ENCODE data around the gene GIGYF2.

The GIGYF2 gene

GRCh38 chr2:232761301-232761907 is 64.3 kb downstream of the GIGYF2 start:
- no peak for DNase-seq (ENCODE audit: low spot score)

- no peak for DNase-seq (ENCODE audit: low spot score)
These were observed 70.7 kb downstream of the GIGYF2 start for GRCh38 chr2:232767866-232768265.

GRCh38 chr2:232770207-232770606 is 73.1 kb downstream of the GIGYF2 start:
- no peak for DNase-seq (ENCODE audit: low spot score)

- DNase-seq (ENCODE audit: low spot score), result no peak
These were observed 74.7 kb downstream of the GIGYF2 start for GRCh38 chr2:232771870-232772269.

- no peak for DNase-seq (ENCODE audit: low spot score)
These were observed 75.4 kb downstream of the GIGYF2 start for GRCh38 chr2:232772531-232772930.

- no peak for DNase-seq (ENCODE audit: low spot score)
These were observed 76.7 kb downstream of the GIGYF2 start for GRCh38 chr2:232773815-232774214.

- no peak for DNase-seq (ENCODE audit: low spot score)
These were observed 79.3 kb downstream of the GIGYF2 start, which contains the start of gene KCNJ13 for GRCh38 chr2:232776435-232776834. TSS of gene KCNJ13 (minus strand) at chr2:232776565. CDS start at chr2:232771362, 5,203 bp downstream.

- no peak for DNase-seq (ENCODE audit: low spot score)
These were observed 80.1 kb downstream of the GIGYF2 start for GRCh38 chr2:232777276-232777675.

- DNase-seq (ENCODE audit: low spot score), result no peak
These were observed 82.3 kb downstream of the GIGYF2 start for GRCh38 chr2:232779465-232779864.

- DNase-seq (ENCODE audit: low spot score), result no peak
These were observed 82.8 kb downstream of the GIGYF2 start for GRCh38 chr2:232779934-232780333.

- DNase-seq (ENCODE audit: low spot score), result no peak
These were observed 84.6 kb downstream of the GIGYF2 start for GRCh38 chr2:232781765-232782164.

- no peak for DNase-seq (ENCODE audit: low spot score)
These were observed 86.1 kb downstream of the GIGYF2 start for GRCh38 chr2:232783278-232783677.

- no peak for DNase-seq (ENCODE audit: low spot score)
These were observed 90.7 kb downstream of the GIGYF2 start for GRCh38 chr2:232787806-232788205.

GRCh38 chr2:232789082-232789481 is 92.0 kb downstream of the GIGYF2 start:
- DNase-seq (ENCODE audit: low spot score), result no peak

- no peak for DNase-seq (ENCODE audit: low spot score)
These were observed 94.4 kb downstream of the GIGYF2 start for GRCh38 chr2:232791518-232791917.

- no peak for DNase-seq (ENCODE audit: low spot score)
These were observed 96.1 kb downstream of the GIGYF2 start for GRCh38 chr2:232793271-232793670.

GRCh38 chr2:232794981-232795380 is 97.8 kb downstream of the GIGYF2 start:
- no peak for DNase-seq (ENCODE audit: low spot score)

- no peak for DNase-seq (ENCODE audit: low spot score)
These were observed 98.8 kb downstream of the GIGYF2 start for GRCh38 chr2:232795920-232796319.

GRCh38 chr2:232798187-232798586 is 101.1 kb downstream of the GIGYF2 start:
- no peak for DNase-seq (ENCODE audit: low spot score)

GRCh38 chr2:232800166-232800565 is 103.0 kb downstream of the GIGYF2 start:
- no peak for DNase-seq (ENCODE audit: low spot score)

- no peak for DNase-seq (ENCODE audit: low spot score)
These were observed 105.0 kb downstream of the GIGYF2 start for GRCh38 chr2:232802091-232802490.

GRCh38 chr2:232809349-232810124 is 112.4 kb downstream of the GIGYF2 start:
- DNase-seq (ENCODE audit: low spot score), result no peak

- DNase-seq (ENCODE audit: low spot score), result no peak
These were observed 113.3 kb downstream of the GIGYF2 start for GRCh38 chr2:232810444-232810843.

GRCh38 chr2:232815569-232815968 is 118.4 kb downstream of the GIGYF2 start:
- DNase-seq (ENCODE audit: low spot score), result no peak

Data from HuH-7.5 (cell line).